Measurements from ENCODE around the gene LAPTM4A.
"Not testable (repeated sequence)": the region's sequence is repeated elsewhere in the genome, so short reads cannot be mapped to it uniquely, and the experiment has no call there.

The LAPTM4A gene

DNA sequence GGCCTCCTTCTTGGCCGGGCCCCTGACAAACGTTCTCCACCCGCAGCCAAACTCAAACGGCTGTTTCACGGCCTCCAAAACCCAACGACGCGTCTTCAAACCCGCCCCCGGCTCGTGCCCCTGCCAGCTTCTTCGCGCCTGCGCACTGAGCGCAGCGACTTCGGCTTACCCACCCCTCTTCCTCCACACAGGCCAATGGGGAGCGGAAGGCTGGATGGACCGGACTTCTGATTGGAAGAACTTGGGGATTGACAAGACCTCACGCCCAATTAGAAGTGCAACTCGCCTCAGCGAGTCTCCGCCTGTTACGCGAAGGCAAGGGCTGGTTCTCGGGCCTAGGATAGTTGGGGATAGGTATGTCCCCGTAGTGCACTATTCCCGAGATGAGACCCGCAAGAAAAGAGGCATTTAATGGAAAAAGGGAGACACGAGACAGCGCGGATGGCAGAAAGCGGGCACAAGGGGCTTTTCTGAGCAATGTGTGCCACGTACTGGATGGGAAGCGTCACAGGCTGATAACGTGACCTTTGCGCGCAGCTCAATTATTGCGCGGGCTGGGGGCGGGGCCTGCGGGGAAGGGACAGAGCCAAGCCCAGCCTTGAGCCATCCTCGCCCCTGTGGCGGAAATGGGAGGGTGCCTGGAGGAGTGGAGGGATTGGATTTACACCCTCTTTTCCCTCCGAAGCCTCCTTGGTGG lies at the start of gene LAPTM4A:
Gene LAPTM4A (minus strand): TSS at position 97 of the 697 bp plus-strand sequence. CDS start 108 bp downstream, outside the sequence.
- peak; percentile 98 for DNase-seq (ENCODE audit: extremely low spot score, insufficient read length, low read depth)
- FAIRE-seq = peak; percentile 97

DNA sequence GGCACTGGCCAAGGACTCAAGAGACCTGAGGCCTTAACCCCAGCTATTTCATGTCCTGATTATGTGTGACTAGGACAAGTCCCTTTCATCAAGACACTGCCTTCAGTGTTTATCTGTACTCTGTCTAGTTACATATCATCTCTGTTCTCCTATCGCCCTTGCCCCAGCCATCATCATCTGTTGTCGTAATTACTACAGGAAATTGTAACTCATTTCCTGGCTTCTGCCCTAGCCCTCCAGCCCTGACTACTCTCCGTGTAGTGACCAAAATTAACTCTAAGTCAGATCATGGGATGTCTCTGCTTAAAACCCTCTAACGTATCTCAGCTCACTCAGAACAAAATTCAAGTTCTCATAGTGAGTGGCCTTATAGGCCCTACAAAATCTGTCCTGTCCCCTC lies 49.3 kb upstream of the LAPTM4A start:
- FAIRE-seq (no peak), DNase-seq (ENCODE audit: extremely low spot score, insufficient read length, low read depth) (no peak)

DNA sequence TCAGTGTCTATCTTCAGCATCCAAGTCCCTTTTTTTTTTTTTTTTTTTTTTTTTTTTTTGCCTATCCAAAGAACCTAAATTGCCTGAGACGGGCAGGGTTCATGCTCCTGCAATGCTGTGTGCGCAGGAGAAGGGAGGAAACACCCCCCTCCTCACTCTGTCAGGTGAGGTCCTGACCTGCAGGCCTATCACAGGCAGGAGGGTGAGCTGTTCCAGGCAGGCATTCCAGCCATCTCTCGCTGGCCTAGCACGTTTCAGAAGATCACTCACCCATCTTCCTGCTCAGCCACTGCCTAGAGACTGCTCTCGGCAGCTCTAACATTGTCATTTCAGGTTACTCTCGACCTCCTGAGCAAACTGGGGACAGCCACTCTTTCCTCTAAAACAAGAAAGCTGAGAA lies 48.4 kb upstream of the LAPTM4A start:
- no peak for DNase-seq (ENCODE audit: extremely low spot score, insufficient read length, low read depth)
- FAIRE-seq = no peak

DNA sequence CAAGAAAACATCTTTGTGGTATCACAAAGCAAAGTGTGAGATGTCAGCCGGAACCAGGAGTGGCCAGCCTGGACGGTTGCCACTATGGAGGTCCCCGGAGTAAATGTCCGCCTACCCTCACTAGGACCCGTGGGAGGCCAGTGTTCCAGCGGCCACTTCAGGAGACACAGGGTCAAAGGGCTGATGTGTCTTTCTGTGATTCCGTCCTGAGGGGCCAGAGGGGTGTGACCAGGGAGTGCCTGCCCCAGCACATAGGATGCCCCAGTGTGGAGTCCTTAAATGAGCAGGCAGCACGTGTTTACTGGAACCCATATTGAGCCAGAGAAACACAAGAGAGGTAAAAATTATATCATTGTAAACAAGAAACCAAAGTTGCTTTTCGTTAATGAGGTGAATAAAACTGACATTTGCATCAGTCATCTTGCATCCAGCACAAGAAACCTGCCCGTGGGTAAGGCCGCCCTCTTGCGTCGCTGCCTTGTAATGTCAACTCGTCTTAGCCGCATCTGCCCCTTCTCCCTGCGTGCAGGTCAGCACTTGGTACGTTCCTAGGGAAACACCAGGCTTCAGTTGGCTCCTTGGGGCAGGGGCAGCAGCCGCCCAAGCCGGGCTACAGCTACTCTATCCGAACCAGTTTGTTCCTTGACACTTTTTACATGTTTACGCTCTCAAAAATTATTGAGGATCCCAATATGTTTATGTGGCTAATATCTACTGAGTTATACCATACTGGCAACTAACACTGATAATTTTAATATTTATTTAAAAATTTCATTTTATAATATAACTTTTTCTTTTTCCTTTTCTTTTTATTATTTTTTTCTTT lies 46.7 kb upstream of the LAPTM4A start:
- peak; percentile 60 for DNase-seq (ENCODE audit: extremely low spot score, insufficient read length, low read depth)
- FAIRE-seq = peak; percentile 86

DNA sequence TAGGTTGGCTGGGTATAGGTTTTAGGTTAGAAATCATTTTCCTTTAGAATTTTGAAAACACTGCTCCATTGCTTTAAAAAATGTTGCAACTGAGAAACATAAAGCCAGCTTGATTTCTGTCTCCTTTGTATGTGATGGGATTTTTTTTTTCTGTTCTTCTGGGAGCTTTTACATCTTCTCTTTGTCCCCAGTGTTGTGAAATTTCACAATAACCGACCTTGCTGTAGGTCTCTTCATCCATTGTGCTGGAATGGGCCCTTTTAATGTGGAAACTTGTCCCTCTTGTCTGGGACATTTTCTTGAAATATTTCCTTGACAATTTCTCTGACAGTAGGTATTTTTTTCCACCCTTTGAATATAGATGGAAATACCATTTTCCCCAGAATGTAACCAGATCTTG lies 44.0 kb upstream of the LAPTM4A start:
- no peak for DNase-seq (ENCODE audit: extremely low spot score, insufficient read length, low read depth)
- no peak for FAIRE-seq

DNA sequence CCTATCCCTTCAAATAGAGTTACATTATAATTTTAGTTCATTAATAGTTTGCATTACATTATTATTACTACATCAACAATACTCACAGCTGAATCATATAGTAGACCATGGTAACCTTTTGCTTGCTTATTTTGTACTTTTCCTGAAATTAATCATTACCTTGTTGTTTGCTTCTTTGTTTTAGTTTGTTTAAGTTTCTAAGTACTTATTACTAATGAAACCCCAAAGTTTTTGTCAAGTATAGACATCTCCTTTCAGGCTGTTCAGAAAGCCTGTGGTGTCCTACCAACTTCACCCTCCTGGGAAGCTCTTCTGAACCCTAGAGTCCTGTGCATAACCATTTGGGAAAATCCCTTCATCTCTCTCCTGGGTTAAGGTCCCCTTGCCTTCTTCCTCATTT lies 43.5 kb upstream of the LAPTM4A start:
- DNase-seq (ENCODE audit: extremely low spot score, insufficient read length, low read depth) (no peak), FAIRE-seq (no peak)

DNA sequence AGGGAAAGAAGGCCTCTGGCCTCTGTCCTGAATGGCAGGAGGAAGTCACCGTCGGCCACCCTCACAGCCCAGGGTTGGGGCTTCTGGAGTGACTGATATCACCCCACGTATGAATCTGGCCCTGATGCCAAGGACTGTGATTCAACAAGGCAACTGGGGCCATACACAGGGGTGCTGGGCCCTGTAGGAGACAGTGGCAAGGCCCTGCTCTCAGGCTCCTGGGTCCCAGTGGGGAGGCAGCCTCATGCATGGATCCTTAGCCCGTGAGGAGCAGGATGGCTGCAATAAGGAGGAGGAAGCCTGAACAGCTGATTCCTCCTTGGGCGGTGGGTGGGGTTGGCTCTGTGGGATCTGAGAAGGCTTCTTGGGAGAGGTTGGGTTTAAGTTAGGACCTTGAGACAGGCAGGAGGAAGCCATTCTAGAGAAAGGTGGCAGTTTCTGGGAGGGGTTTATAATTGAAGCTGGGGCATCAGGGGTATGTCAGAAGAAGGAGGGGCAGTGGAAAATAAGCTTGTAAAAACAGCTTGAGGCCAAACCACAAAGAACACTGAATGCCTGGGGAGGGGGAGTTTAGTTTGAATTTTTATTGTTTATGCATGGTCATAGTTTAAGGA lies 42.8 kb upstream of the LAPTM4A start:
- FAIRE-seq = no peak
- no peak for DNase-seq (ENCODE audit: extremely low spot score, insufficient read length, low read depth)

DNA sequence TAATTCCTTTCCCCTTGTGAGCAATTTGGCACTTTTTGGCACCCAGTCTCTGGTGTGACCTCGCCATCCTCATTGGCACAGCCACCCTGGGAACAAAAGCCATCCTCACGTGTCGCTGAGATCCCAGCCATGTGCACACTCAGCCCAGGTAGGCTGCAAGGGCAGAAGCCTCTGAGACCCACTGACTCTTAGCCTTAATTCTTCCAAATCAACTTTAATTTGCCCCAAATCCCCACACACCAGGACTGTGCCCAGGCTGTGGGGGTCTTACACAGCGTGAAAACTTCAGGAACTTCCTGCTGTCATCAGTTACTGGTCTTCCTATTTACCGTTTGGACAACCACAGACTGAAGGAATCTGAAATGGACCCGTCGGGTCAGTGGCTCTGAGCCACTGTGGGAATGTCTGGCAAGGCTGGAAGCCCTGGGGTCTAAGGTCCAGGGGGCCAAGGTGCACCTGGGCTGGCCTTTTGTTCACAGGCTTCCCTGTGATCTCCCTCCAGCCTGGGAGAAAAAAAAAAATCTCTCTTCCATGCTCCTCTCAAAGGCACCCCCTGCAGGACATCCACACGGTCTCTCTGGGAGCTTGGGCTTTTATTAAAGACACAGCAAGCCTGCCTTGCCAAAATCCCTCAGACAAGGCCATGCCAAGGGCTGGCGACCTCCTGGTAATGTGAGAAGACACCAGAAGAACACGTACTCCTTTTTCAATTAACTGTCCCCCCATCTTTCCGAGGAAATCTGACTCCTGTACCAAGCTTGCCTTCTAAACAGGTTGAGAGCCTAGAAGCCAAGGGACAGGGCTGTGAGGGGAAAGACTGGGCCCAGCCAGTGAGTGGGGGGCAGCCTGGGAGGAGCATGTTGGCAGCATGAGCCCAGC lies 42.1 kb upstream of the LAPTM4A start:
- DNase-seq (ENCODE audit: extremely low spot score, insufficient read length, low read depth) (no peak), FAIRE-seq (no peak)

DNA sequence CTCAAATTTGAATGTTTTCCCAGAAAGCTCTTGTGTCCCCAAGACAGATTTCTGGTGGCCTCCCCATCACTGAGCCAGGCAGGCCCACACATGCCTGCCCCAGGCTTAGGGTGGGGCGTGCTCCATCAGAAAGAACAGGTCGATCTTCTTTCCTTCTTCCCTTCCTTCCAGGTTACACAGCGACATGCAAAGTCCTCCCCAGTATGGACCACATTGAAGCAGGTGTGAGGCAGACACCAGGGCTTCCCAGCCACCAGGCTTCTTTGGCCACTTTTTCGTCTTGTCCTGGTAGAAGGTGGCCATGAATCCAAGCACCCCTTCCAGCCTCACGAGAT lies 41.4 kb upstream of the LAPTM4A start:
- FAIRE-seq (no peak), DNase-seq (ENCODE audit: extremely low spot score, insufficient read length, low read depth) (no peak)

DNA sequence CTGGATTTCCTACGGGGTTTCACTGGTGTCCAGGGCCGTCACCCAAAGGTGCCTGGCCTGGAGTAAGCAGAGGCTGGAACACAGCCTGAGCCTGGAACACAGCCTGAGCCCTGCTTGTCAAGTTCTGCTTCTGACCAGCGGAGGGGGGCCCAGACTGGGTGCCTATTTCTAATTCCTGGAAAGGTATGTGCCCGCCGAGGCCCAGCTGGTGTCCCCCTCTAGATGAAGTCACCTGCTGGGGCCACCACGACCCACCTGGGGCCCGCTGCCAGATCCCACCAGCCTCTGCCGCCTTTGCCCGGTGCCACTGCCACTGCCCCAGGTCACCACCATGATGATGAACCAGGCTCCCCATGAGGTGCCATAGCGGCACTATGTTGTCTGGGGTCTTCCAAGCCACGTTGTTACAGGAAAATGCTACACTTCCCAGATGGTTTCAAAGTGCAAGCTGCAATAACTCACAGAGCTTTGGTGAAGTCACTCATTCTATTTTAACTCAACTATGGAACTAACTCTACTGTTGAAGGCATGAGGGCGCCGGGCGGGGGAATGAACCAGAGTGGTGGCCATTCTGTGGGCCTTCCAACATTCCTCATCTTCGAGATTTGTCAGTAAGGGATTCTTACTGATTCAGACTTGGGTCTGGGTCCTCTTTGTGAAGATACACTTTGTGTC lies 40.9 kb upstream of the LAPTM4A start:
- FAIRE-seq (no peak), DNase-seq (ENCODE audit: extremely low spot score, insufficient read length, low read depth) (no peak)

DNA sequence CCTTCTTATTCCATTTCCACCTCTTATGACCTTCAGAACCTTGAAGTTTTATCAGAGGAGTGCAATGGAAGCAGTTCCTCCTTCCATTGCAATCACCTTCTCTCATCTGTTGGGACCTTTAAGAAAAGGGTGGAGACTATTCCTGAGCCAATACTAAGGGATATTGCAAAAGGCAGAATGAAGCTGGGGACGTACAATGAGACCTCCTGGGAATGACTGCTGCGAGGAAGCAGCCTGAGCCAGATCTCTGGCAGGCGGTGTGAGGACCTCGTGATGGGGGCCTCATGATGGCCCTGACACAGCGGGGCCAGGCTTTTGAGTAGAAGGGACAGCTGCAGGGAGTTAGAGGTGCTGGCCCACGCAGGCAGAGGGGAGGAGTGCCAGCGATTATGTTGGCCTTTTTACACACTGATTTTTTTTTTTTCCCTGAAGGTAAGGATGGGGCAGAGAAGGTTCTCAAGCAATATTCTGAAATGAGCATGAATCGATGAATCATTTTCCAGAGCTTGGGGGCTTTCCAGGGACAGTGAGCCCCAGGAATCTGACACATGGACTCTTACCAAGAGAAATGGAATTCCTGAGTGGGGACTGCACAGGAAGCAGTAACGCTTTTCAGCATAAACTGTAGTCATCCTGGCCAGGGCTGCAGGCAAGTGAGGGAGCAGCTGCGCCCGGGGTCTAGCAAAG lies 40.0 kb upstream of the LAPTM4A start:
- DNase-seq (ENCODE audit: extremely low spot score, insufficient read length, low read depth) (no peak), FAIRE-seq (no peak)

DNA sequence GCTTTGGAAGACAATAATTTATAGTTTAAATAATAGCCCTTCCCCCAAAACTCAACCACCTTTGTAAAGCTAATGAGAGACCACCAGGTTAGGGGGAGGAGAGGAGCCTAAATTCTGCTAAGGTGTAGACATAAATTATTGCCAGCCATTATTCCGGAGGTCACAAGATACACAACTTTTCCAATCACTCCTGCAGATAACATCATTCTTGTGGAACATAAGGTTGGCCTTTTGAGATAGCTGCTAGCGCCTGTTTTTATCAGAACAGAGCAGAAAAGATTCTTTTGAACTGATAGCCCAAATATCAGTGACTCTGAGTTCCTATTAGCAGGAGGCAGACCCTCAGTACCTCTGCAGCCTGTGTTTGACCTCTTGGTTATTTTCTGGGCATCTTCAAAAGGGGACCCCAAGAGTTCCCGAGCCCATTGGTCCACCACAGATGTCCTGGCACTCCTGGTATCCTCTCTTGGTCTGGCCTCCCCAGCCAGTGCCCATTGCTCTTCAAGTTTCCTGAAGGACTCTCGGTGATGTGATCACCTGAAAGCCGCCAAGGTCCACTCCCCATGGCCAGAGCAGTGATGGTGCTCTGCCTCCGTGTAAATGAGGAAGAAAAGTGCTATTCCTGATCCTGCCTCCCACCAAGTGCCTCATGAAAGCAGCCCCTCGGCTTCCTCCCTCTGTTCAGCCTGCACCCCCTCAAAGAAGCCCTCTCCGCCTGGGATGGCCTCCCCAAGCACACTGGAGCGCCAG lies 38.5 kb upstream of the LAPTM4A start:
- DNase-seq (ENCODE audit: extremely low spot score, insufficient read length, low read depth) (no peak), FAIRE-seq (no peak)

DNA sequence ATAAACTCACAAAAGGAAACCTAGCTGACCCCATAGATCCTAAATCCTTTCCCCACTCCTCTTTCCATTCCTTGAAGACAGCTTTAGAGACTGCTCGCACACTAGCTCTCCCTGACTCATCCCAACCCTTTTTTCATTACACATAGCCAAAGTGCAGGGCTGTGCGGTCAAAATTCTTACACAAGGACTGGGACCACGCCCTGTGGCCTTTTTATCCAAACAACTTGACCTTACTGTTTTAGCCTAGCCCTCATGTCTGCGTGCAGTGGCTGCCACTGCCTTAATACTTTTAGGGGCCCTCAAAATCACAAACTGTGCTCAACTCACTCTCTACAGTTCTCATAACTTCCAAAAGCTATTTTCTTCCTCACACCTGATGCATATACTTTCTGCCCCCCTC lies 34.5 kb upstream of the LAPTM4A start:
- DNase-seq (ENCODE audit: extremely low spot score, insufficient read length, low read depth); FAIRE-seq: not testable (repeated sequence)

DNA sequence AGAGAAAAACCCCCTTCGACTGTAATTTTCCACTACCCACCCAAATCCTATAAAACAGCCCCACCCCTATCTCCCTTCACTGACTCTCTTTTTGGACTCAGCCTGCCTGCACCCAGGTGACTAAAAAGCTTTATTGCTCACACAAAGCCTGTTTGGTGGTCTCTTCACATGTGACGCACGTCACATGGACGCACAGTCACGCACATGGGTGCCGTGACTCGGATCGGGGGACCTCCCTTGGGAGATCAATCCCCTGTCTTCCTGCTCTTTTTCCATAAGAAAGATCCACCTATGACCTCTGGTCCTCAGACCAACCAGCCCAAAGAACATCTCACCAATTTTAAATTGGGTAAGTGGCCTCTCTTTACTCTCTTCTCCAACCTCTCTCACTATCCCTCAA lies 31.4 kb upstream of the LAPTM4A start:
- not testable (repeated sequence) for FAIRE-seq; DNase-seq (ENCODE audit: extremely low spot score, insufficient read length, low read depth)

DNA sequence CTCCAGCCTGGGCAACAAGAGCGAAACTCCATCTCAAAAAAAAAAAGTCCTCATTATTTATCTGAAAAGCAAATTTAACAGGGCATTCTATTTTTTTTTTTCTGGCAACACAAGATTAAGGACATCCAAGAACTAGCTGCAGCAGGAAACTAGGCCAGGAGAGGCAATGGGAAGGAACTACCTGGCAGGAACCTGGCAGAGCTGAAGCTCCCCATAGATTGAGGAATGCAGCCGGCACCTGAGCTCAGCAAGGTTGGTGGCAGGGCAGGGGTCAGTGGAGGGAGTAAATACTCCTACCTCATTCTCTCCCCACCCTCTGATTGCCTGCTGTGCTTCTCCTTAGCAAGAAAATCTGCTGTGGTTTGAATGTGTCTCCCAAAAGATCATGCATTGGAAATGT lies 30.4 kb upstream of the LAPTM4A start:
- FAIRE-seq (no peak), DNase-seq (ENCODE audit: extremely low spot score, insufficient read length, low read depth) (no peak)

DNA sequence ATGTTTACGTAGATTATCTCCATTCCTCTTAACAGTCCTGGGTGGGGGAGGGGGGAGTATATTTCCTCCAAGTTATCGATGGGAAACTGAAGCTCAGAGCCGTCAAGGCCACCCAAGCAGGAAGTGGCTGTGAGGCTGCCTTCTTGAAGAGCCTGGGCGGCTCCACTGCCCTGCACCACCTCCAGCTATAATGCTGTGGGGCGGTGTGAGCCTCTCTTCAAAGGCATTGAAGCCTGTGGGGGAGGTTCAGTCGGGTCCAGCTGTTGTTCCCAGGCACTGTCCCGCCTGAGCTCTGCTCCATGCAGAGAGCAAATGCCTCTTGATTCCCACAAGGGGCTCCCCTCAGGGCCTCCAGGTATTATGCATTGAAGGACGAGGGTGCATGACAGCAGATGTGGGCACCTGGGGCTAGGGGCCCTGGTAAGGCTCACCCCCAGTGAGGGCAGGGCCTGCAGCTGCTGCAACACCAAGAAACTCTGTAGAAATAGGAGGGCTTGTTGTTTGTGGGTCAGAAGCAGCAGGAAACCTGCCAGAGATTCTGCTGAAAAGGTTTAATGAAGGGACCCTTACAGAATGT lies 29.5 kb upstream of the LAPTM4A start:
- no peak for DNase-seq (ENCODE audit: extremely low spot score, insufficient read length, low read depth)
- no peak for FAIRE-seq

DNA sequence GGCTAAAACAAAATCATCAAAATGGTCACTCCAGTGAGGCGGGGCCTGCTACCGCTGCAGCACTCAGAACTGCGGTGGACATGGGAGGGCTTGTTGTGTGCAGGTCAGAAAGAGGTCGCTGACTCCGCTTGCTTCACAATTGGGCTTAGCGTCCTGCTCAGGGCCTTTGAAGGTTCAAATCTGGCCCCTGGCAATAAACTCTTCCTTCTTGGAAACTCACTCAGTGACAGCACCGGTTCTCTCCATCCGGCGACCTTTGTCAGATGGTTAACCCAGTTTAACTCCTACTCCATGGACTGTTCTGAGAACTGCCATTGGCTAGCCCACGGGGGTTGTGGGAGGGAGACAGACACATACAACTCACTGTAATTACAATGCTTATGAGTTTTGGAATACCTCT lies 29.0 kb upstream of the LAPTM4A start:
- DNase-seq (ENCODE audit: extremely low spot score, insufficient read length, low read depth) = no peak
- no peak for FAIRE-seq

DNA sequence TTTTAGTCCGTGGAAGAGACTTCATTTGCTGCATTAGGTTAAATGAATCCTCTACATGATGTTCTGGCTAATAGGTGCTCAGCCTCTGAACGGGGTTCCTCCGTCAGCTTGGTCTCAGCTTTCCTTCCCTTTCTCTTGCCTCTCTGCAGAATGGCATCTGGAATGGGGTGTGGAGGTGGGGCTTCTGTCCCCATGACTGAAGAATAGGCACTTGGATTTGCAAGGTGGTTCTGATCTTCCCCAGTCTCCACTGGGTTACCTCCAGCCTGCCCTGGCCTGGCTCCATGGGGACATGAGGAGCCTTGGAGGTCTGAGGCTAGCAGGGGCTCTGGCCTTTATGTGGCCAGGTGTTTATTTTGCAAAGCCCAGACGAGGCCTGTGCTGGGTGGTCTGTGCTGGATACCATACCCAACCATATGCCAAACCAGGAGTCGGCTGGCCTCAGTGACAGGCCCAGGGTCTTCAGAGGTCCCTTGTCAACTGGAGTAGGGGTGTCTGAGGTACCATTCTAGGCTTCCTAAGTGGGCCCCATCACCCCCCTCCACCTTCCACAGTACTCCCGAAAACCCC lies 28.2 kb upstream of the LAPTM4A start:
- FAIRE-seq = no peak
- no peak for DNase-seq (ENCODE audit: extremely low spot score, insufficient read length, low read depth)
